GM21723 (cell line): ENCODE data around the gene C1orf159.
"Not testable (repeated sequence)": the region's sequence is repeated elsewhere in the genome, so short reads cannot be mapped to it uniquely, and the experiment has no call there.

ENCODE experiments used
- ATAC-seq: cut with Tn5 transposase; IDR thresholded peaks from one replicate; pipeline ENCODE4 v1.9.1; 2021; ENCODE audit warnings: mild to moderate bottlenecking, moderate library complexity; ENCODE audit not compliant: unreplicated experiment

C1orf159 gene

DNA sequence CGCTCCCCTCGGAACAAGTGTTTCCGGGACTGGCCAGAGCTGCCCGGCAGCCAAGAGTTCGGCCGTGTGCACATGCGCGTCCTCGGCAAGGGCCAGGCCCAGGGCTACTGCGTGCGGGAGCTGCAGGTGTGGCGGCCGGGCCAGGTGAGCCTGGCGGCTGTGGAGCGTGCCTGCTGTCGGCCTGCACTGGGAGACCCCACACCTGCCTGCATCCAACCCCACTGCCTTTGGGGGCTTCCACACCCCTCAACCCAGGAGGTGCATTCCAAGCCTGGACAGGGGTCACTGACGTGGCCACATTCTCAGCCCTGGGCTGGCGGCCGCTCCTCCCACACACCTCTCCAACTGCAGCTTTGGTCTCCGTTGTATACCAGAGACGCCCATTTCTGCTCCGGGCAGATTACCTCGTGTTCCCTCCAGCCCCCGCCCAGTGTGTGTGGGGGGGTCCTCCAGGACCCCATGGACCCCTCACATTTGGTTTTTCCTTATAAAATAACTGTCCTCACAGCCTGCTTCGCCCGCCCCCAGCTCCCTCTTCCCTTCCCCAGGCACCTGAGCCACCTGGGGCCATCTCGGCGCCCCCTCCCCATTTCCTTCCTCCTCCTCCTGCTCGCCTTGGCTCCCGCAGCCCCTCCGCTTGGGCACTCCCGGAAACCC is 47.9 kb downstream of the C1orf159 start:
- no peak for ATAC-seq

DNA sequence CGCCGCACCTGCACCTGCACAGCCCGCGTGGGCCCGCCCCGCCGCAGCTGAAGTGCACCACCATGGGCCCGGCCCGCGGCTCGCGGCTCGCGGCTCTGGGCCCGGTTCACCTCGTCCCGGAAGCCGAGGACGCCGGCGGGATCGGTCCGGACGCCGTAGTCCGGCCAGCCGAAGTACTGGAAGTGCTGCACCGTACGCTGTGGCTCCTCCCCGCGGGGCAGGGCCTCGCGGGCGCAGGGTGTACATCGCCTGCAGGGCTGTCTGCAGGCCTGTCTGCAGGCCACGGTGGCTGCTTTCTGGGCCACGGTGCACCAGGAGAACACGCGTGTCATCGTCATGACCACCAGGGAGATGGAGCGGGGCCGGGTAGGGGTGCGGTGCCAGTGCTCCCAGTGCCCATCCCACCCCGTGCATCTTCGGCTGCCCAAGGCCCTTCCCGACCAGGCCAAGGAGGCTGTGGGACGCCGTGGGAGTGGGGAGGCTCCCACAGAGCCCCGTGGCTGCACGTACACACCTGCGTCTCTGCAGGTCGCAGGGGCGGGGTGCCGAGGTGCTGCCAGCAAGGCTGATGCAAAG is 48.5 kb downstream of the C1orf159 start:
- no peak for ATAC-seq

DNA sequence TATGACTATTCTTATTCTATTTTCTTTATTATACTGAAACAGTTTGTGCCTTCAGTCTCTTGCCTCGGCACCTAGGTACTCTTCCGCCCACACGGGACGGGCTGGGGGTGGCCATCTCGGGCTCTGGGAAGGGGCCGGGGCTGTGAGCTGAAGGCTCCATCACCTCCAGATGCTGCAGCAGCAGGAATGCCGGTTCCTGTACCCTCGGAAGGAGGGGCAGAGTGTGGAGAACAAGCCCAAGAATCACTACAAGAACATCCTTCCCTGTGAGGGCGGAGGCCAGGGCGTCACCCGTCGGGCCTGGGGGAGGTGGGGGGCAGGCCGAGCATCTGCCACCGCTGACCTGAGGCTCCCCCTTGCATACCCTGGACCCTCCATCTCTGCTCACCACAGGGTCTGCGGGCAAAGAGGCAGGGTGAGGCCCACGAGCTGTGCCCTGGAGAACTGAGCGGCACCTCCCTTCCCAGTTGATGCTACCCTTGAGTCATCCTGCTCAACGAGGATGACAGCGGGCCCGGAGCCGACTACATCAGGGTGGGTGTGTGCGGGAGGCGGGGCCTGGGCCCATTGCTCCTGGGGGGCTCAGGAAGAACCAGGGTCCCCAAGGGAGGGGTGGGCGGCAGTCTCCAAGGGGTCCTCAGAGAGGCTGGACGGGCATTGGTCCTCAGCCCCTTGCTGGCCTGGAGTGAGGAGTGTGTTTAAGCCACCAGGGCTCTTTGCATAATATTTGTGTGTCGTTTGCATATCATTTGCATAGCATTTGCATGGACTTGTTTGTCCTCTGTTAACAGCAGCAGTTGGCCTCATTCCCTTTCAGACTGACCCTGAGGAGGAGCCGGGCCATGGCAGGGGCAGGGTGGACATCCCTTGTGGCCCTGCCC is 49.2 kb downstream of the C1orf159 start:
- ATAC-seq: no peak

DNA sequence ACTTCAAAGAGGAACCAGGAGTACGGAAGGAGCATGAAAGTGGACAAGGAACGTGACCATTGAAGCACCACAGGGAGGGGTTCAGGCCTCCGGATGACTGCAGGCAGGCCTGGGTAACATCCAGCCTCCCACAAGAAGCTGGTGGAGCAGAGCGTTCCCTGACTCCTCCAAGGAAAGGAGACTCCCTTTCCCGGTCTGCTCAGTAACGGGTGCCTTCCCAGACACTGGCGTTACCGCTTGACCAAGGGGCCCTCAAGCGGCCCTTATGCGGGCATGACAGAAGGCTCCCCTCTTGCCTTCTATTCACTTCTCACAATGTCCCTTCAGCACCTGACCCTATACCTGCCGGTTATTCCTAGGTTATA is 50.0 kb downstream of the C1orf159 start:
- not testable (repeated sequence) for ATAC-seq

DNA sequence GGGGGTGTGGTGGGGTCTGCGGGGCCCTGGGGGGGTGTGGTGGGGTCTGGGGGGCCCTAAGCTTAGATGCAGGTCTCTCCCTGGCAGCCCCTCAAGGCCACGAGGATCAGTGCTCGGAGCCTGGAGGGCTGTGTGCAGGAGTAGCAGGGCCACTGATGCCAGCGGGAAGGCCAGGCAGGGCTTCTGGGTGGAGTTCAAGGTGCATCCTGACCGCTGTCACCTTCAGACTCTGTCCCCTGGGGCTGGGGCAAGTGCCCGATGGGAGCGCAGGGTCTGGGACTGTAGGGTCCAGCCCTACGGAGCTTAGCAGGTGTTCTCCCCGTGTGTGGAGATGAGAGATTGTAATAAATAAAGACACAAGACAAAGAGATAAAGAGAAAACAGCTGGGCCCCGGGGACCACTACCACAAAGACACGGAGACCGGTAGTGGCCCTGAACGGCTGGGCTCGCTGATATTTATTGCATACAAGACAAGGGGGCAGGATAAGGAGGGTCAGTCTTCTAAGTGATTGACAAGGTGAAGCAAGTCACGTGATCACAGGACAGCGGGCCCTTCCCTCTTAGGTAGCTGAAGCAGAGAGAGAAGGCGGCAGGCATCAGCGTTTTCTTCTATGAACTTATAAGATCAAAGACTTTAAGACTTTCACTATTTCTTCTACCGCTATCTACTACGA is 50.5 kb downstream of the C1orf159 start:
- ATAC-seq: no peak

DNA sequence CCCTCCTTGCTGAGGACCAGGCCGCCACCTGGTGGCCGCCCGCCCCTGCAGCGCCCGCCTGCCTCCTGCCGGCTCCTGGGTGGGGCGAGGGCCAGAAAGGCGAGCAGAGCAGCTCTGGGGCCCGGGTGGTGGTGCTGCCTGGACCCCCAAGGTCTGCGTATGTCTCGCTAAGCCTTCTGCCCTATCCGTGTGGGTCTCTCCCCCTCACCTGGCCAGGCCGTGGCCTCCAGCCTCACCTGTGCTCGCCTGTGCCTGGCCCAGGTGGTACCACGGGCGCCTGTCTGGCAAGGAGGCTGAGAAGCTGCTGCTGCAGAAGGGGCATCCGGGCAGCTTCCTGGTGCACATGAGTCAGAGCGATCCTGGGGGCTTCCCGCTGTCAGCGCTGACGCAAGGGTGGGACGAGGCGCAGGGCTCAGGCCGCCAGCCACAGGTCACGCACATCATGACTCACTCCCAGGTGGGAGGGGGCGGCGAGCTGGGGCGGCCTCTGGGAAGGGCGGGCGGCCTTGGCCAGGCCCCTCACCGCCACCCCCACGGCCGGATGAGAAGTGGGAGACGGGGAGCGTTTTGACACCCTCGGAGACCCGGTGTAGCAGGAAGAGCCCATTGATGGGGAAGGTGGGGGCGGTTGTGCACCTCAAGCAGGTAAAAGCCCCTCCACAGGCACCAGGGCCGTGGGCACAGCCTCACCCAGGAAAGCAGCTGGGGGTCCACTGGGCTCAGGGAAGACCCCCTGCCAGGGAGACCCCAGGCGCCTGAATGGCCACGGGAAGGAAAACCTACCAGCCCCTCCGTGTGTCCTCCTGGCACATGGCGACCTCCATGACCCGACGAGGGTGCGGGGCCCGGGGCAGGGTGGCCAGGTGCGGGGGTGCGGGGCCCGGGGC is 51.7 kb downstream of the C1orf159 start:
- ATAC-seq: peak; percentile 46

DNA sequence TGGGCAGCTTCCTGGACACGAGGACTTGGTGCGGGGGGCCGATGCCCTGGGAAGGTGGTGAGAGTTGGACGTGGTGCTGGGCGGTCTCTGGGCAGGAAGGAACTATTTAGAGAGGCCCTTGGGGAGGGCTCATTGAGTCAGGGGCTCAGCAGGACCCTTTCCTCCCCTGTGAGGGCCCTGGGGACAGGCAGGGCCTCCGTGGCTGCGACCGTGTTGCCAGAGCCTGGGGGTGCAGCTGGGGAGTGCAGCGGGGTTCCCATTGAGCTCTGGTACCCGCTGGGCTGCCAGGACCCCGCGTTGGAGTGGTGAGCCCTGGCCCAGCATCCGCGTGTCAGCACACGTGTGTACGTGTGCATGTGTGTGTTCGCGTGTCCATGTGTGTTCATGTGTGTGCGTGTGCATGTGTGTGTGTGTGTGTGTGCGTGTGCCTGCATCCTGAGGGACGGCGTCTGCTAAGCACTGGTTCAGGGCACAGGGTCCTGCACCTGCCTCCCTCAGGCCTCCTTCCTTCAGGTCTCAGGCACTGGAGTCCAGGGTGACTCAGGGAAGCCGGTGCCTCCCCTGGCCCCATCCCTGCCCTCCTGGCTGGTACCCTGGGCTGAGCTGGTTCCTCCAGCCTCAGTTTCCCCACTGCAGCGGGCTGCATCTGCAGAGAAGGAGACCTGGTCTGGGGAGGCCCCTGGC is 52.5 kb downstream of the C1orf159 start:
- ATAC-seq: no peak

DNA sequence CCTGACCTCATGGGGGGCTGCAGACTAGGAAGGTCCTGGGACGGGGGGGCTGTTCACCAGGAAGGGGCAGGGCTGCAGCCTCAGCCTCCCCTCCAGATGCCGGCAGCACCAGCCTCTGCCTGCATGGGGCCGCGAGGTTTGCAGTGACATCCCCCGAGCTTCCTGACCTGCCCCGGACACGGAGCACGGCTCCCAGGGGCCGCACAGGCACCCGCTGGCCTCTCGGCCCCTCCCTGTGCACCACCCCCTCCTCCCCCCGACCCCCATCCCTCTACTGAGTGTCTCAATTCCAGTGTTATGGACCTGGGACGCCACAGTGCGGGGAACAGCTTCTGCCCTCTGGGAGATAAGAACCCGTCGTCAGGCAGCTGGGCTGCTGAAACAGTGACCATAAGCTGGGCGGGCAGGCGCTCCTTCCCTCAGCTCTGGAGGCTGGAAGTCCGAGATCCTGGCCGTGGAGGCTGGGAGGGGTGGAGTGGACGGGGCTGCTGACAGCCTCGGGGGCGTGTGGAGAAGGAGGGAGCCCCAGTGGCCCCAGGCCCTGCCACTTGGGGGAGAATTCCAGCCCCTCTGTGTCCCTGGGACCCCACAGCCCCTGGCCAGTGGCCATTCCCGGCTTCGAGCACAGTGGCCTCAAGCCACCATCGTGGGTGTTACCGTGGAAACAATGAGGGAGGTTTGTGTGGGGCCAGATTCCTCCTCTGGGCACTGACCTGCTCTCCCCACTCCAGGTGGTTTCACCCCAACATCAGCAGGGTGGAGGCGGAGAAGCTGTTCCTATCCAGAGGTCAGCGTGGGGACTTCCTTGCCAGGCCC is 53.3 kb downstream of the C1orf159 start:
- no peak for ATAC-seq

DNA sequence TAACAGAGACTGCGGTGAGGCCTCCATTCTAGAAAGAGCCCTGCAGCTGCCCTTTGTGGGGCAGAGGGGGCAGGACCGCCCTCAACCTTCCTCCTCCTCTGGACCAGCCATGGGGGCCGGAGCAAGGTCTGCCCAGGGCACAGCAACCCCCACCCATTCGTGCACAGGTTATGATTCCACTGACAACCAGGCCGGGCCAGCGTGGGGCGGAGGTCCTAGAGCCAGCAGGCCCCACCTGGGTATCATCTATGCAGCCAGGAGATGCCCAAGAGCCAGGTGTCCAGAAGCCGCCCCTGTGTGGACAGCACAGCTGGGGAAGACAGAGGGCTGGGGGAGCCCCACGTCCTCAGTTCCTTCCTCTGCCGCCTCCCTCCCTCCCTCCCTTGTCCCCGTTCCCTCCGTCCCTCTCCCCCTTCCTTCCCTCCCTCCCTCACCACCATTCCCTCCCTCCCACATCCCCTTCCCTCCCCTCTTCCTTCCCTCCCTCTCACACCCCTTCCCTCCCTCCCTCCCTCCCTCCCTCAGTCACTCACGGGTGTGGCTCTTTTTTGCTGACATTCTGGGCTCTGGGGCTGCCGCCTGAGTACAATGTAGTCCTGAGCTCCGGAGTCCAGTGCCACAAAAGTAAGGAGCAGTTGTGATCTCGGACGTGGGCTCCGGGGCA is 54.1 kb downstream of the C1orf159 start:
- ATAC-seq: no peak

DNA sequence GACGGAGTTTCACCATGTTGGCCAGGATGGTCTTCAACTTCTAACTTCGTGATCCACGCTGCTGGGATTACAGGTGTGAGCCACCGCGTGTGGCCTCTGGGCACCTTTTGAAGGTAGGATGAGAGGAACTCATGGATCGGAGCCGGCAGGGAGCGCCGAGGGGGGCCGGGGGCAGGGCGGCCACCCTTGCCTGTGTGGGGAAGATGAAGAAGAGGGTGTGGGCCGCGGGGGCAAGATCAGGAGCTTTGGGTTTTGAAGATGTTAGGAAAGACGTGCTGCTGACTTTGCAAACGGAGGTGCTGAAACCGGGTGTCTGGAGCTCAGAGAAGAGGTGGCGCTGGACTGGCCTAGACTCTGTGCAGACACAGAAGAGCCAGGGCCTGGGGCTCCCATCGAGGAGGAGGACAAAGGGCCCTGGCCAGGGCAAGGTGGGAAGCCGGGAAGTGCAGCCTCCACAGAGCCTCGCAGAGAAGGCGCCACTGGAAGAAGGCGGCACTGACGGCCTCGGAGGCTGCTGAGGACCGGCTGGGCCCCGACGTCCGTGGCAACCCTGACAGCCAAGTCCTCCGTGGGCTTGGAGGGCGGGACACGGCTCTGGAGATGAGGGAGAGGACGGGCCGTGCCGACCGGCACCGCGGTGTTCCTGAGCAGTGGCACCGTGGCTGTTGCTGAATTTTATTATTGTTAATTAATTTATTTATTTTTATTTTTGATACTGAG is 55.4 kb downstream of the C1orf159 start:
- ATAC-seq: no peak

DNA sequence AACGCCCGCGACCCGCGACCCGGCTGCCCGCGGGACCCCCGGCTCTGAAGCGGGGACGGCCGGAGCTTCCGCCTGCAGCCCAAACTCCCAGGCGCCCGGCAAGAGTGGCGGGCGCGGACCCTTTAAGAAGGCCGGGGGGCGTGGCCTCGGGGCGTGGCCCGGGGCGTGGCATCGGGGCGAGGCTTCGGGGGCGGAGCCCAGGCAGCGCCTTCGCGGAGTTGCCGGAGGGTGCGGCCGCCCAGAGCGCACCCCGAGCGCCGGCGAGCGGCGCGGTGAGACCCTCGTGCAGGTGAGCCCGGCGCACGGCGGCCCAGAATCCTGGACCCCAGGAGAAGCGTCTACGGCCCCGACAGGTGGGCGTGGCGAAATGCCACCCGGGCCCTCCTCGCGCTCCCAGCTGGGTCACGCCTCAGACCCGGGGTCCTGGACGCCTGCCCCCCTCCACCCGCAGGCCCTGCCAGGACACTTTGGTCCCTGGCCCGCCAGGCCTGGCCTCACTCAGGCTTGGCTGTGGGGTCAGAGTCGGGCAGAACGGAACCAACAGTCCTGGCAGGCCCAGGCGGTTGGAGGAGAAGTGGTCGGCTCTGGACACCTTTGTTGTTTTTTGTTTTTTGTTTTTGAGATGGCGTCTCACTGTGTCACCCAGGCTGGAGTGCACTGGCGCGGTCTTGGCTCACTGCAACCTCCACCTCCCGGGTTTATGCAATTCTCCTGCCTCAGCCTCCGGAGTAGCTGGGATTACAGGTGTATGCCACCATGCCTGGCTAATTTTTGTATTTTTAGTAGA is 56.2 kb downstream of the C1orf159 start:
- ATAC-seq: peak; percentile 67

DNA sequence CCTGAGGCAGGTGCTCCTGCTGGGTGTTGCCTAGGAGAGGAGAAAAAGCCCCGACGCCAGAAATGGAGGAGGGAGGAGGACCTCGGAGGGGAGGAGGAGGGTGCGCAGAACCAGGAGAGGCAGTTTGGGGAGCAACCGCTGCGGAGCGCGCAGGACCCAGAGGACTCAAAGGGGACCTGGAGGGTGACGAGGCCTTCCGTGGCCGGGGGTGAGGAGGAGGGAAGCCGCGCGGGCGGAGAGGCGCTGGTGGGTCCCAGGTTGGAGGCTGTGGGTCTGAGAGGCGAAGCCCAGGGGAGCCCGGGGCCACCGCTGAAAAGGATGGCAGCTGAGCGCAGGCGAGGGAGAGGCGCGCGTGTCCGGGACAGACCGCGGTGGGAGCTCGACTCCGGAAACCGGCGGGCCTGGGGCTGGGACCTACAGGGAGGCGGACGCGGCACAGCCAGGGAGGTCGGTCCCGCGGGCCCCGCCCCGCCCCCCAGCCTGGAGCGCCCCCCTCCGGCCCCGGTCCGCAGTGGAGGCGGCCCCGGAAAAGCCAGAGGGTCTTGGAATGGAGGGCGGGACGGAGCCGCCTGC is 56.9 kb downstream of the C1orf159 start:
- ATAC-seq: peak; percentile 38

DNA sequence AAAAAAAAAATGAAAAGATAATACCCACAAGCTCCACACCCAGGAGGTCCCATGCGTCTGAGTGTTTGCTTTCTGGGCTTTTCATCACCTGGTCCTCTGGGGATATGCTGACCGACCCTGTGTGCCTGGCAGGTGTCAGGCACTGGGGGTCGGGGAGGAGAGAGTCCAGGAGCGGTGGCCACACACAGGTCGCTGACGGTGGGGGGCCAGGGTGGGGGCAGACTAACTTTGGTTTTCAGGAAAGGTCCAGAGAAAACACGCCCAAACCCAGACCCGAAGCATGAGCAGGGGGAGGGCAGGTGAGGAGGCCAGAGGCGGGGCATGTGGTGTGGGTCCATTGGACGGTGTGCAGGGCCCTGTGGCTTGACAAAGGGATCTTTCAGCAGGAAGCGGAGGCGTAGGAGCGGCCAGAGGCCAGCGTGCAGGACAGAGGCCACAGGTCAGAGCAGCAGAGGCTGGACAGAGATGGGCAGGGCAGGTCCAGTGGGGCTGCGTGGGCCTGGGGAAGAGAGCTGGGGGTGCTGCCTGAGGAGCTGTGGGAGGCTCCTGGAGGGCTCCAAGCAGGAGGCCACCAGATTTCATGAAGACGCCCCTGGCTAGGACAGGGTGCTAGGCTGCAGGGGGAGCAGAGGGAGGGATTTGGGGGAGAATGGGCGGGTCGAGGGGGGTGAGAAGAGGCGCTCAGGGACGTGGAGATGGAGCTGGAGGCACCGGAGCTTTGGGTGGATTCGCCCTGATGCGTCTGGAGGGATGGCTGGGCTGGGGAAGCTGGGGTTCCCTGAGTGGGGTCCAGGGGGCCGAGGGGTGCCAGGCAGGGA is 57.6 kb downstream of the C1orf159 start:
- no peak for ATAC-seq

DNA sequence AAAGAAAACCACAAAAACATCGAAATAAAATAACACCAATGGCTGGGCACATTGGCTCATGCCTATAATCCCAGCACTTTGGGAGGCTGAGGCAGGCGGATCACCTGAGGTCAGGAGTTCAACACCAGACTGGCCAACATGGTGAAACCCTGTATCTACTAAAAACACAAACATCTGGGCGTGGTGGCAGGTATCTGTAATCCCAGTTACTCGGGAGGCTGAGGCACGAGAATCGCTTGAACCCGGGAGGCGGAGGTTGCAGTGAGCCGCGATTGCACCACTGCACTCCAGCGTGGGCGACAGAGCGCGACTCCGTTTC is 58.2 kb downstream of the C1orf159 start:
- ATAC-seq: not testable (repeated sequence)

DNA sequence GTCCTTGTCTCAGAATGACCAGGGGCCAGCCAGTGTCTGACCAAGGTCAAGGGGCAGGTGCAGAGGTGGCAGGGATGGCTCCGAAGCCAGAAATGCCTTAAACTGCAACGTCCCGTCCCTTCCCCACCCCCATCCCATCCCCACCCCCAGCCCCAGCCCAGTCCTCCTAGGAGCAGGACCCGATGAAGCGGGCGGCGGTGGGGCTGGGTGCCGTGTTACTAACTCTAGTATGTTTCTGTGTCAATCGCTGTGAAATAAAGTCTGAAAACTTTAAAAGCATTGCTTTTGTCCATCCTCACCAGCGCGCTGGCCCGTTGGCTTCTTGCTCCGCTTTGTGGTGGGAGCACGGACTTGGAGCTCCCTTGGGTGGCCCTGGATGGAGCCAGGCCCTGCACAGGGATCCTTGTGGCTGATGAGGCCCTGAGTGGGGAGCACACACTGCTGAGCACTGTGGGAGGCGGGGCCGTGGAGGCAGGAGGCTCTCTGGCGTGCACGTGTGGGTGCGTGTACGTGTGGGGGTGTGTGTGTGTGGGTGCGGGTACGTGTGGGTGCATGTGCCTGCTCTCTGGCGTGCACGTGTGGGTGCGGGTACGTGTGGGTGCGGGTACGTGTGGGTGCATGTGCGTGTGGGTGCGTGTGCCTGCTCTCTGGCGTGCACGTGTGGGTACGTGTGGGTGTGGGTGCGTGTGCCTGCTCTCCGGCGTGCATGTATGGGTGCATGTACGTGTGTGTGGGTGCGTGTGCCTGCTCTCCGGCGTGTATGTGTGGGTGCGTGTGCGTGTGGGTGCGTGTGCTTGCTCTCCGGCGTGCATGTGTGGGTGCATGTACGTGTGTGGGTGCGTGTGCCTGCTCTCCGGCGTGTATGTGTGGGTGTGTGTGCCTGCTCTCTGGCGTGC is 59.8 kb downstream of the C1orf159 start:
- ATAC-seq: no peak
